ENCODE data around the gene CTAG1B. TPM values are rescaled to one million over a fixed set of nuclear protein-coding genes. Genes with fewer than 3 reads are reported as not detected.

The CTAG1B gene
- total and polyA plus RNA-seq, 2 donors (not counting 3 experiments of a cell fraction or from before 2014, with no cell fraction given) = not detected

DNA sequence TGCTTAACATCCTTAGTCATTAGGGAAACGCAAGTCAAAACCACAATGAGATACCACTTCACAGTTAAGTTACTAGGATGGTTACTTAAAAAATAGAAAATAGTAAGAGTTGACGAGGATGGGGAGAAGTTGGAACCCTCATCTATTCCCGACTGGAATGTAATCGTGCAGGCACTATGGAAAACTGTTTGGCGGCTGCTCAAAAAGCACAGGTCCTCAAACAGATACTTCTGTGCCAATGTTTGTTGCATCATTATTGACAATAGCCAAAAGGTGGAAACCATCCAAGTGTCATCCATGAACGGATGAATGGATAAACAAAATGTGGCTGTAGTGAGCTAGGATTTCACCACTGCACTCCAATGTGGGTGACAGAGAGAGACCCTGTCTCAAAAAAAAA lies 11.7 kb downstream of the CTAG1B start:
- dilution Hi-C loops (cut with MboI; ENCODE audit: extremely low pct_ligation_motif_present, low sequenced_read_pairs) = no loop called here
- POLR2A ChIA-PET = no interaction called here
- DNase-seq (ENCODE audit: low read depth, low spot score) = no peak

More for the DNA sequence above, 11.7 kb downstream of the CTAG1B start:
- H3K4me2 ChIP-seq (ENCODE audit: insufficient read depth, low read length) = no peak overlapping the region
- H3K27ac ChIP-seq (ENCODE audit: insufficient read depth, low read depth, low read length) = no peak overlapping the region
- intact Hi-C loops (cut with micrococcal nuclease) = no loop called here
- no peaks in the 10 kb centered on the region for H3K9me3 ChIP-seq (replicated peaks; ENCODE audit: control insufficient read depth, insufficient read depth, low read length)
- FAIRE-seq = no peak
- no peak overlapping the region for H2AFZ ChIP-seq (ENCODE audit: low read depth, low read length)
- H3K9me1 ChIP-seq (replicated peaks; ENCODE audit: control insufficient read depth, extremely low read depth, insufficient read depth, low read length) = no peaks in the 10 kb centered on the region
- H3K79me2 ChIP-seq (ENCODE audit: control insufficient read depth, insufficient read depth, low read length) = no peaks in the 10 kb centered on the region
- BruUV-seq (replicated peaks) = no TSS peak
- peaks cover 6% of the 10 kb centered on the region for H3K4me1 ChIP-seq (ENCODE audit: control insufficient read depth, extremely low read depth, insufficient read depth, low read length)
- H3K27me3 ChIP-seq (ENCODE audit: control insufficient read depth in 2 of 2, insufficient read depth in 2 of 2, low read length in 2 of 2) = no peaks in the 10 kb centered on the region
- no peaks in the 10 kb centered on the region for H4K20me1 ChIP-seq (replicated peaks; ENCODE audit: control insufficient read depth, extremely low read depth, insufficient read depth, low read length)
- no peak overlapping the region for H3K9ac ChIP-seq (replicated peaks; ENCODE audit: extremely low read depth, insufficient read depth, low read length)
- no peak for TF ChIP-seq GATA2 (IDR thresholded peaks at IDR 0.05; ENCODE audit: insufficient read depth, insufficient read length, low read depth, low read length)
- TF ChIP-seq, protein P1, sequence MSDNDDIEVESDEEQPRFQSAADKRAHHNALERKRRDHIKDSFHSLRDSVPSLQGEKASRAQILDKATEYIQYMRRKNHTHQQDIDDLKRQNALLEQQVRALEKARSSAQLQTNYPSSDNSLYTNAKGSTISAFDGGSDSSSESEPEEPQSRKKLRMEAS (IDR thresholded peaks at IDR 0.05; ENCODE audit: insufficient read depth, insufficient read length) = no peak
- no peak for TF ChIP-seq FOS (IDR thresholded peaks at IDR 0.05; ENCODE audit: borderline replicate concordance, insufficient read depth, low read length)
- TF ChIP-seq, protein P2, sequence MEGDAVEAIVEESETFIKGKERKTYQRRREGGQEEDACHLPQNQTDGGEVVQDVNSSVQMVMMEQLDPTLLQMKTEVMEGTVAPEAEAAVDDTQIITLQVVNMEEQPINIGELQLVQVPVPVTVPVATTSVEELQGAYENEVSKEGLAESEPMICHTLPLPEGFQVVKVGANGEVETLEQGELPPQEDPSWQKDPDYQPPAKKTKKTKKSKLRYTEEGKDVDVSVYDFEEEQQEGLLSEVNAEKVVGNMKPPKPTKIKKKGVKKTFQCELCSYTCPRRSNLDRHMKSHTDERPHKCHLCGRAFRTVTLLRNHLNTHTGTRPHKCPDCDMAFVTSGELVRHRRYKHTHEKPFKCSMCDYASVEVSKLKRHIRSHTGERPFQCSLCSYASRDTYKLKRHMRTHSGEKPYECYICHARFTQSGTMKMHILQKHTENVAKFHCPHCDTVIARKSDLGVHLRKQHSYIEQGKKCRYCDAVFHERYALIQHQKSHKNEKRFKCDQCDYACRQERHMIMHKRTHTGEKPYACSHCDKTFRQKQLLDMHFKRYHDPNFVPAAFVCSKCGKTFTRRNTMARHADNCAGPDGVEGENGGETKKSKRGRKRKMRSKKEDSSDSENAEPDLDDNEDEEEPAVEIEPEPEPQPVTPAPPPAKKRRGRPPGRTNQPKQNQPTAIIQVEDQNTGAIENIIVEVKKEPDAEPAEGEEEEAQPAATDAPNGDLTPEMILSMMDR (IDR thresholded peaks at IDR 0.05; ENCODE audit: extremely low read depth in 1 of 2, insufficient read depth in 1 of 2, low read depth in 1 of 2, low read length in 2 of 2) = no peak
- no peak for TF ChIP-seq POLR2AphosphoS5 (IDR thresholded peaks at IDR 0.05; ENCODE audit: insufficient read depth, low read depth, low read length)
- TF ChIP-seq POLR2A (IDR thresholded peaks at IDR 0.05; ENCODE audit: low read depth, low read length) = no peak
- TF ChIP-seq MYC (IDR thresholded peaks at IDR 0.05; ENCODE audit: low read depth, low read length) = no peak
- TF ChIP-seq EZH2 (IDR thresholded peaks at IDR 0.05; ENCODE audit: borderline replicate concordance, low read depth, low read length, severe bottlenecking) = no peak
- no peak for TF ChIP-seq JUN (IDR thresholded peaks at IDR 0.05; ENCODE audit: borderline replicate concordance, insufficient read depth, insufficient read length, low read depth)
- no peaks in the 10 kb centered on the region for H3K36me3 ChIP-seq (ENCODE audit: control insufficient read depth in 2 of 2, extremely low read depth in 1 of 2, insufficient read depth in 2 of 2, low read length in 2 of 2)
- CTCF ChIA-PET = no interaction called here
- no peak overlapping the region for H3K4me3 ChIP-seq (replicated peaks in 1 of 3; ENCODE audit: insufficient read depth in 1 of 3, low read depth in 1 of 3, low read length in 3 of 3)
